Spleen (tissue), 7 donors: Measurements from ENCODE around the gene PPP1R26.

Experiments
- CTCF ChIP-seq, 11 experiments: fragments of 200-600 bp in 7 of 11; fragments of 450-650 bp in 4 of 11; sonication (generic) in 4 of 11; IDR thresholded peaks in 8 of 11; conservative IDR thresholded peaks in 3 of 11; 1 replicate in 7 of 11; 2 replicates in 4 of 11; pipeline versions ENCODE4 v1.4.0 to v1.8.0; 2016 to 2021; ENCODE audit warnings: antibody characterized with exemption in 11 of 11, inconsistent platforms in 4 of 11, mild to moderate bottlenecking in 1 of 11
- POLR2A ChIP-seq, 3 donors: fragments of 450-650 bp; IDR thresholded peaks; one replicate each; pipeline ENCODE4 v1.5.1; 2017; ENCODE audit warnings: antibody characterized with exemption in 3 of 3, mild to moderate bottlenecking in 1 of 3
- donor health status: DM: no; HTN: no; CAD: no; lungs with moderate emphysema.
- donor health status: DM: no; HTN: no; CAD: no.
- donor health status: DM: no; HTN: no; CAD: no.

- TF ChIP-seq CTCF (IDR thresholded peaks at IDR 0.05 in 8 of 11, conservative IDR thresholded peaks at IDR 0.05 in 3 of 11) (no peak), POLR2A (IDR thresholded peaks at IDR 0.05) (no peak)
Observed at GRCh38 chr9:135533674-135534073, 54.1 kb downstream of the PPP1R26 start.
